ENCODE data around the gene NELFB.
A peak's percentile ranks its signal among the peaks of the same experiment; 100 is the strongest.

The NELFB gene

GRCh38 chr9:137223078-137223970 lies 31.8 kb upstream of the NELFB start:
- H3K4me3 ChIP-seq (ENCODE audit: insufficient read depth, low read depth, low read length, poor library complexity, severe bottlenecking) = peak overlapping the region; percentile 82
- no peaks in the 10 kb centered on the region for H3K9me3 ChIP-seq (ENCODE audit: control insufficient read depth, low read length)
- no peaks in the 10 kb centered on the region for H3K27me3 ChIP-seq (replicated peaks; ENCODE audit: control insufficient read depth, insufficient read depth, low read length, poor library complexity, severe bottlenecking)
- peaks cover 22% of the 10 kb centered on the region for H3K4me1 ChIP-seq (ENCODE audit: control insufficient read depth, insufficient read depth, low read length, poor library complexity, severe bottlenecking)
- H3K27ac ChIP-seq (ENCODE audit: insufficient read depth, low read length, poor library complexity, severe bottlenecking) = peak overlapping the region; percentile 86
- H3K36me3 ChIP-seq (ENCODE audit: control insufficient read depth, insufficient read depth, low read length) = no peaks in the 10 kb centered on the region
- DNase-seq = peak; percentile 98

- peaks cover 22% of the 10 kb centered on the region for H3K4me1 ChIP-seq (ENCODE audit: control insufficient read depth, insufficient read depth, low read length, poor library complexity, severe bottlenecking)
- DNase-seq = no peak
Measured at GRCh38 chr9:137224830-137225694, 30.1 kb upstream of the NELFB start, which contains the start of gene CYSRT1. TSS of gene CYSRT1 (plus strand) at chr9:137225174. CDS start at chr9:137225622, 448 bp downstream.

GRCh38 chr9:137225699-137226331 lies 29.3 kb upstream of the NELFB start:
- H3K9me3 ChIP-seq (ENCODE audit: control insufficient read depth, low read length) = no peaks in the 10 kb centered on the region
- no peak overlapping the region for H3K4me3 ChIP-seq (ENCODE audit: insufficient read depth, low read depth, low read length, poor library complexity, severe bottlenecking)
- DNase-seq = no peak
- peaks cover 4% of the 10 kb centered on the region for H3K27me3 ChIP-seq (replicated peaks; ENCODE audit: control insufficient read depth, insufficient read depth, low read length, poor library complexity, severe bottlenecking)
- H3K27ac ChIP-seq (ENCODE audit: insufficient read depth, low read length, poor library complexity, severe bottlenecking) = no peak overlapping the region
- H3K4me1 ChIP-seq (ENCODE audit: control insufficient read depth, insufficient read depth, low read length, poor library complexity, severe bottlenecking) = peaks cover 22% of the 10 kb centered on the region
- no peaks in the 10 kb centered on the region for H3K36me3 ChIP-seq (ENCODE audit: control insufficient read depth, insufficient read depth, low read length)

More at GRCh38 chr9:137224830-137225694, 30.1 kb upstream of the NELFB start, which contains the start of gene CYSRT1:
- peak within 1 kb of the TSS; percentile 86 for H3K27ac ChIP-seq (ENCODE audit: insufficient read depth, low read length, poor library complexity, severe bottlenecking)
- H3K9me3 ChIP-seq (ENCODE audit: control insufficient read depth, low read length) = no peaks in the 10 kb centered on the region
- no peaks in the 10 kb centered on the region for H3K27me3 ChIP-seq (replicated peaks; ENCODE audit: control insufficient read depth, insufficient read depth, low read length, poor library complexity, severe bottlenecking)
- no peaks in the 10 kb centered on the region for H3K36me3 ChIP-seq (ENCODE audit: control insufficient read depth, insufficient read depth, low read length)
- H3K4me3 ChIP-seq (ENCODE audit: insufficient read depth, low read depth, low read length, poor library complexity, severe bottlenecking) = peak within 1 kb of the TSS; percentile 82

- Histone ChIP-seq H3K36me3 (ENCODE audit: control insufficient read depth, insufficient read depth, low read length) (no peaks in the 10 kb centered on the region), H3K4me3 (ENCODE audit: insufficient read depth, low read depth, low read length, poor library complexity, severe bottlenecking) (no peak overlapping the region), H3K9me3 (ENCODE audit: control insufficient read depth, low read length) (no peaks in the 10 kb centered on the region), H3K27ac (ENCODE audit: insufficient read depth, low read length, poor library complexity, severe bottlenecking) (no peak overlapping the region), H3K27me3 (replicated peaks; ENCODE audit: control insufficient read depth, insufficient read depth, low read length, poor library complexity, severe bottlenecking) (peaks cover 4% of the 10 kb centered on the region), H3K4me1 (ENCODE audit: control insufficient read depth, insufficient read depth, low read length, poor library complexity, severe bottlenecking) (peaks cover 22% of the 10 kb centered on the region)
- DNase-seq = no peak
Measured at GRCh38 chr9:137226338-137227053, 28.6 kb upstream of the NELFB start.

- H3K27ac ChIP-seq (ENCODE audit: insufficient read depth, low read length, poor library complexity, severe bottlenecking) = no peak within 1 kb of the TSS
Measured at GRCh38 chr9:137227054-137227852, 27.9 kb upstream of the NELFB start, which contains the start of gene RNF224. TSS of gene RNF224 (plus strand) at chr9:137227502. CDS start at chr9:137228336, 834 bp downstream.

GRCh38 chr9:137227853-137228505 lies 27.1 kb upstream of the NELFB start:
- Histone ChIP-seq H3K9me3 (ENCODE audit: control insufficient read depth, low read length) (no peaks in the 10 kb centered on the region), H3K27ac (ENCODE audit: insufficient read depth, low read length, poor library complexity, severe bottlenecking) (no peak overlapping the region), H3K4me3 (ENCODE audit: insufficient read depth, low read depth, low read length, poor library complexity, severe bottlenecking) (no peak overlapping the region), H3K27me3 (replicated peaks; ENCODE audit: control insufficient read depth, insufficient read depth, low read length, poor library complexity, severe bottlenecking) (peaks cover 4% of the 10 kb centered on the region), H3K36me3 (ENCODE audit: control insufficient read depth, insufficient read depth, low read length) (no peaks in the 10 kb centered on the region), H3K4me1 (ENCODE audit: control insufficient read depth, insufficient read depth, low read length, poor library complexity, severe bottlenecking) (peaks cover 15% of the 10 kb centered on the region)
- no peak for DNase-seq

More at GRCh38 chr9:137227054-137227852, 27.9 kb upstream of the NELFB start, which contains the start of gene RNF224:
- DNase-seq = peak; percentile 61 to 70 (median 67)
- Histone ChIP-seq H3K9me3 (ENCODE audit: control insufficient read depth, low read length) (no peaks in the 10 kb centered on the region), H3K36me3 (ENCODE audit: control insufficient read depth, insufficient read depth, low read length) (no peaks in the 10 kb centered on the region), H3K27me3 (replicated peaks; ENCODE audit: control insufficient read depth, insufficient read depth, low read length, poor library complexity, severe bottlenecking) (peaks cover 4% of the 10 kb centered on the region), H3K4me3 (ENCODE audit: insufficient read depth, low read depth, low read length, poor library complexity, severe bottlenecking) (no peak within 1 kb of the TSS), H3K4me1 (ENCODE audit: control insufficient read depth, insufficient read depth, low read length, poor library complexity, severe bottlenecking) (peaks cover 22% of the 10 kb centered on the region)

- H3K4me3 ChIP-seq (ENCODE audit: insufficient read depth, low read depth, low read length, poor library complexity, severe bottlenecking) = no peak overlapping the region
- H3K4me1 ChIP-seq (ENCODE audit: control insufficient read depth, insufficient read depth, low read length, poor library complexity, severe bottlenecking) = peaks cover 14% of the 10 kb centered on the region
- H3K36me3 ChIP-seq (ENCODE audit: control insufficient read depth, insufficient read depth, low read length) = no peaks in the 10 kb centered on the region
- no peak for DNase-seq
- H3K27me3 ChIP-seq (replicated peaks; ENCODE audit: control insufficient read depth, insufficient read depth, low read length, poor library complexity, severe bottlenecking) = peaks cover 4% of the 10 kb centered on the region
- H3K9me3 ChIP-seq (ENCODE audit: control insufficient read depth, low read length) = no peaks in the 10 kb centered on the region
- no peak overlapping the region for H3K27ac ChIP-seq (ENCODE audit: insufficient read depth, low read length, poor library complexity, severe bottlenecking)
Measured at GRCh38 chr9:137228506-137228967, 26.6 kb upstream of the NELFB start.

GRCh38 chr9:137228968-137229896 lies 25.9 kb upstream of the NELFB start:
- no peak for DNase-seq
- no peaks in the 10 kb centered on the region for H3K36me3 ChIP-seq (ENCODE audit: control insufficient read depth, insufficient read depth, low read length)
- peaks cover 8% of the 10 kb centered on the region for H3K4me1 ChIP-seq (ENCODE audit: control insufficient read depth, insufficient read depth, low read length, poor library complexity, severe bottlenecking)
- peaks cover 4% of the 10 kb centered on the region for H3K27me3 ChIP-seq (replicated peaks; ENCODE audit: control insufficient read depth, insufficient read depth, low read length, poor library complexity, severe bottlenecking)
- H3K4me3 ChIP-seq (ENCODE audit: insufficient read depth, low read depth, low read length, poor library complexity, severe bottlenecking) = no peak overlapping the region
- no peaks in the 10 kb centered on the region for H3K9me3 ChIP-seq (ENCODE audit: control insufficient read depth, low read length)
- H3K27ac ChIP-seq (ENCODE audit: insufficient read depth, low read length, poor library complexity, severe bottlenecking) = no peak overlapping the region

All from effector memory CD4-positive, alpha-beta T cell (primary cell).